HG02973 (cell line): ENCODE measurements around the gene CASP6.
A peak's percentile ranks its signal among the peaks of the same experiment; 100 is the strongest.

Source experiments
- ATAC-seq: cut with Tn5 transposase; IDR thresholded peaks from one replicate; pipeline ENCODE4 v1.9.1; 2021; ENCODE audit warnings: moderate library complexity; ENCODE audit not compliant: unreplicated experiment

The CASP6 gene

DNA sequence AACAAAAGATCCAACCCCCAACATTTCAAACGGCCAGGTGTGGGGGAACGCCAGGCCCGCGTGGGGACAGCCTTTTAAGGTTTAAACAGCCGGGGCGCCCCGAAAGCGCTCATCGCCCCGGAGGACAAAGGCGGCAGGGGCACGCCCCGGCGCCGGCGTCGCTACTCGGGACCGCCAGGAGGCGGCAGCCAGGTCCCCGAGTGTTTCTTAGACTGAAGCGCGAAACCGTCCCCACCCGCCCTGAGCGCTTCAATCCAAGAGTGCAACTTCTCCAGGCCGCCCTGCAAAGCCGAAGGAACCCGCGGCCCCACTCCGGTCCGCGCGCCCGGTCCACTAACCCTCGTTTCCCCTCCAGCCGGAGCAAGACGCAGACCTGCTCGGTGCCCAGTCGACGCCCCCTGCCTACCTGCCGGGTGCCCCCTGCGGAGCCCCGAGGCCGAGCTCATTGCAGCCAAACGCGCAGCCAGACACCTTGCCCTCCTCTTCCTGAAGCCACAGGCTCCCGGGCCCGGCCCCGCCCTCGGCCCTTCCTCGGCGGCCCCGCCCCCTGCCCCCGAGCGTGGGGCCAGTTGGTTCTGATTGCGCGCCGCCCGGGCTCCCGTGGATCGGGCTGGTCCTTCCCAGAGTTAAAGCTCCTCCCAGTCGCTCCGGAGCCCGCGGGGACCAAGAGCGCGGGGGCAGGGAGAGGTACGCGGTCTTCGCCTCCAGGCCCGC is at the start of gene CASP6:
CASP6 (minus strand) TSS at position 496 of the 714 bp plus-strand sequence; CDS start at position 446, 50 bp downstream.
- ATAC-seq = peak; percentile 79

DNA sequence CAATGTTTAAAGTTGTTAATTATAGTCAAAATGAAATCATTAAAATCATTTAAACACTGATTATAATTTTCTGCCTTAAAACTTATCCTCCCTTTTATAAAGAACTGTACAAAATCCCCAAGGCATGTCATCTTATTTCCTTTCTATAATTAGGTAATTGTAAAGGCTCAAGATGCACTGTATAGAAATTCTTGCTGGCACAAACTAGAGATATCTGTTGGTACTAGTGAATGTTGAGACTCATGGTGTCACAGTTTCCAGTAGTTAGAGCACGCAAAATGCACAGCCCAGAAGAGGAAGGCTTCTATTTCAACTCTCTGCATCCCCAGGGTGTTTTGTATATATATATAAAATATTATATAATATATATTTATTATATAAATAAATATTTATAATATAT is 49.3 kb upstream of the CASP6 start:
- ATAC-seq = no peak

DNA sequence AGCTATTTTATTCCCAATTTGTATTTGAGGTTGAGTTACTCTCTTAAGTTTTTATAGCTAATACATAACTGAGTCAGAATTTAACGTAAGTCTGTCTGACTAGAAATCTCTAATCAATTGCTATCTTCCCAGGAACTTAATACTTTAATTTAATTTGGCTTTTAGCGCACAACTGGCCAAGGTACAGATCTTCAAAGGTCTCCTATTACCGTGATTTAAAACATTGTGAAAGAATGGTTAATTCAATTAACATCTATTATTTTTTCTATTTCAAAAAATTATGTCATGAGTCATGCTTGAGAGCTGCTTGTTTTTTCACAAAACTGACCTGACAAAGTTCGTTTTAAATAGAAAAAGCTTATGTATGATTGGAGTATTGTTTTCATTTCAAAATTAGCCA is 48.6 kb upstream of the CASP6 start:
- ATAC-seq = no peak

DNA sequence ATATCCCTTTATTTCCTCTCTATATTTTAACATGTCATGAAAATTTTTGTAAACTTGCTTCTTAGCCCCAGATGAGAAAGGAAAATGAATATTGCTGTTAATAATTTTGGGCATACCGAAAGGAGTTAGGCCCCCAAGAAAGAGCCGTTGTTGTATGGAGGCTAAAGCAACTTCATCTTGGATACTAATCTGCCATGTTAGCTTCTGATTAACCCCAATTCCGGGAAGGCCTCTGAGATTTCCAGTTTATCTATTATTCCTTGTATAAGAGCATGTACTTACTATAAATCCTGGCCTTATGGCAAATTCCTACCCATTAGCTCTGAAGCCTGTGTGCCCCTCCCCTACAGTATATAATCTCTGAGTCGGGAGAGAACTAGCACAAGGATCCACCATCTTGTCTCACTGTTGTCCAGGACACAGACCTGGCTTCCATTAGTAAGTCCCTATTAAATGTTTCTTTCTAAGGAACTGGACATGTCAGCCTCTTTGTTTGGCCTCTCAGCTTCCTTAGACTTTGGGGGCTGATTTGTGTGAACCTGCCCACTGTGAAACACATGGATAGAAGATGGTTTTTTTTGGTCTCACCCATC is 47.5 kb upstream of the CASP6 start:
- ATAC-seq = no peak

DNA sequence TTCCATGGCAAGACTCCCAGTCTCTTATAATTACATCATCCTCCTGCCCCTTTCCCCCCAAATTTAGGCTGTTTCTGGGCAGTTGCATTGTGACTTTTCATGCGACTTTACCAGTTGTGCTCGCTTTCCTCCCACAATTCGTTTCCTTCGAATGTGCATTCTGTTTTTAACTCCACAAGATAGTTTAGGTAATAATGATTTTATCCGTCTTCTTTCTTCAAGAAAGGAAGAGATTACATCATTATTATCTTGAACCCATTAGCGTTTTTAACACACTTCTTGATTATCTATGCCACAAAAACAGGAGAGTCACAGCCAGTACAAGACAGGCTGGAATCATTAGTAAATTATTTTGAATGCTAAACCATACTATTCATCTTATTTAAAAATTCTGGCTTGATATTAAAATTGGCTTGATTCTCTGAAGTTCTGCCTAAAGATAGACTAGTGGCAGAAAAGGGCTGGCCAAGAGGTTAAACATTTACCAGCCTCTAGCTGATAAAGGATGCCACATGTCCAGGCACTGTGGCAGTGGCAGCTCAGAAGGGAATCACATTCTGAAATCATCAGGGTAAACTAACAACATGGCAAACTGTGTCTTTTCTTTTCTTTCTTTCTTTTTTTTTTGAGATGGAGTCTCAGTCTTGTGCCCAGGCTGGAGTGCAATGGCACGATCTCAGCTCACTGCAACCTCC is 46.3 kb upstream of the CASP6 start:
- ATAC-seq = no peak

DNA sequence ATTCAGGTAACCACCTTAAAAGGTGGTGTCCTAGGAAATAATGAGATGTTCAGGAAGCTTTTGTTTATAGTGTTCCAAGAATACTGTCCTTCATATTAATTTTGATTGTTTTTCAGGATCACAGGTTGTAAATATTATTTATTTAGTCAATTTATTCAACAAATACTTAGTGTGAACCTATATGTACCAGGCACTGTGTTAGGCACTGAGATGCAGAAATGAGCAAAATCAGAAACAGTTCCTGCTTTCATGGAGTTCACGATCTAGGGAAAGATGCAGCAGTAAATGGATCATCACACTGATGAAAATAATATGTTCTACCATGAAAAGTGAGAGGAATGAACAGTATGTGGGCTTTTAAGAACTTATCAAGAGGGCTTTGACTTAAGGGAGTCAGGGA is 44.9 kb upstream of the CASP6 start:
- ATAC-seq = no peak

DNA sequence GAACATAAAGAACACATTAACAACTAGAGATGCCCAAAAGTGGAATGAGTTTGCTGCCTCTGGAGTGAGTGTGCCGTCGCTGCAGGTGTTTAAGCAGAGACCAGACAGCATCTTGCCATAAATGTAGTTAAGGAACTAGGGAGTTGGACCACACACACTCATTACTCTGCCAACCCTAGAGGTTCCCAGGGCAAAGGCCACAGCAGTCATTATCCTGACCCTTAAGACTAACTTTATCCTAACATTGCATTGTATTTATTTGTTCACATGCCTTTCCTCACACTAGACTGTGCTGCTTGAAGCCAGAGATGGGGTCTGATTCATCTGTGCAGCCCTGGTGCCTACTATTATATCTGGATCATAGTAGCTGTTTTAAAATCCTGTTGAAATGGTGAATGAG is 43.5 kb upstream of the CASP6 start:
- no peak for ATAC-seq

DNA sequence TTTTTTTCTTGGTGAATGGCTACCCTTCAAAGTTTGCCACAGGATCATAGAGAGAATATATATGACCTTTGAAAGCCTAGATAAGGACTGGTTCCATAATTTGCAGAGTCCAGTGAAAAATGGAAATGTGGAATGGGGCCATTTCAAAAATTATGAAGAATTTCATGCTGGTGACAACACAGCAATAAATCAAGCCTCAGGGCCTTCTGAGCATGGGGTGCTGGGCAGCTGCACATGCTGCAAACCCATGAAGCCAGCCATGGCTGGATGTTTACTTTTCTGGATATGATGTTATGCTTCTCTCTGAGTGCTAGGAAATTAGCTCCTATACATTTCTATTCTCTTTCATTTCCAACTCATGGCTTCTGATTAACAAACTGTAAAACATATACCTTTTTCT is 42.6 kb upstream of the CASP6 start:
- ATAC-seq = no peak

DNA sequence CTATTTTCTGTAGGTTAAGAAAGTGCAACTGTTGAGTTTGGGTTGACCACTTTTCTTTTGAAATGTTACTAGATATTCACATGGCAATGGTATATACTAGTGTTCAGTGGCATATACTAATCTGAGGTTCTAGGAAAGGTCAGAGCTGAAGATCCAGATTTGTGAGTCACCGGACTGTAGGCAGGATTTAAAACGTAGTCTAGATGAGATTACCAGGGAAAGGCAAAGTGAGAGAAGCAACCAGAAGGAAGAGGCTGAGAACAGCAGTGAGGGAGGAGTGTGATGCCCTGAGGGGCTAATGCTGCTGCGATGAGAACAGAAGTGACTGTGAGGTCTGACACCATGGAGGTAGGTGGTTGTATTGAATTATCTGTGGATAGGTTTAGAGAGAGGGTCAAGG is 36.3 kb upstream of the CASP6 start:
- ATAC-seq = no peak

DNA sequence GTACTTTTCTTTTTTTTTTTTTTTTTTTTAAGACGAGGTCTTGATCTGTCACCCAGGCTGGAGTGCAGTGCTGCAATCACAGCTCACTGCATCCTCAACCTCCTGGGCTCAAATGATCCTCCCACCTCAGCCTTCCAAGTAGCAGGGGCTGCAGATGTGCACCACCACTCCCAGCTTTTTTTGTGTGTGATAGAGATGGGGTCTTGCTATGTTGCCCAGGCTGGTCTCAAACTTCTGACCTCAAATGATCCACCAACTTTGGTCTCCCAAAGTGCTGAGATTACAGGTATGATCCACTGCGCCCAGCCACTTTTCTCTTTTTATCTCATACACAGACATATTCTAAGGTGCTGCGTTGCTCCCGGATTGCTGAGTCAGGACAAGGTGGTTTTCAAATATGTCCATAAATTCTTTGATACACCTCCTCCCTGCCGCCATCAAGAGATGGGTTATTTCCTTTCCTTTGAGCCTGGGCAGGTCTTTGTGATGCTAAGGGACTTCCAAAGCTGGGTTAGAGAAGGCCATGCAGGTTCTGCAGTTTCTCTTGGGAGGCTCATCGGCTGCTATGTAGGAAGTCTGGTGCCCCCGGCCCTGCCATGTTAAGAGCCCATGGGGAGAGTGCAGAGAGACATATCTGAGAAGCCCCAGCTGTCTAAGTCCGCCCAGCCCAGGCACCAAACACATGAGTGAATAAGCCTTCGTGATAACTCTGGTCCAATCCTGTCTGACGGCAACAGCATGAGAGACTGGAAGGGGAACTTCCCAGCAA is 35.0 kb upstream of the CASP6 start:
- ATAC-seq = no peak

DNA sequence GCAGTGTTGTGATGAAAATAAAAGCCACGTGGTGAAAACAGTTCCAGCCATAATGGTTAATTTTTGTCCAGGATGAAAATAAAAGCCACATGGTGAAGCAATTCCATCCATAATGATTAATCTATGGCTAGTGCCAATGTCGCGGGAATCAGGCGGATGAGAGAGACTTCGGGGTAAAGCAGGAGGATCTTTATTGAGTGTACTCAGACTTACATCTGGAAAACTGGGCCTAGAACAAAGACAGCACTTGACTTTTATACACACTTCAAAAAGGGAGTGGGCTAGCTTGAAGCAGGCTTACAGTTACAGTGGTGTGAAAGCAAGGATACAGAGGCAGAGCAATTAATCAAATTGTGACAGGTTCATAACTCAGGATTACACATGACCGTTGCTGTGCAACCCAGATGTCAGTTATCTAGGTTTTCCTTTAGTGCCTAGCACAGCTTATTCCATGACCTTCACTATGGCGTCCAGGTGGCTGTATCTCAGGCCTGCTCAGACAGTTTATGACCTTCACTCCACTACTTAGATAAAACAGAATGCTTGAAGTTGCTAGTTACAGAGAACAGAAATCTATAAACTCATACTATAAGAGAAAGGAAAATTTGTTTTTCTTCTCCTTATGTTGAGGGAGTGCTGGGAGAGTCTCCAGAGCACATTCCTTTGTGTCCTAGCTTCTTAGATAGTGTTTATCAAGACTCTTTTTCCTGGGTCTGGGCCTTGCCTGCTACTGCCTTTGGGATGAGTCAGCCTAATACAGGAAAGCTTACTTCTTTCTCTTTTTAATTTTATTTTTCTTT is 32.5 kb upstream of the CASP6 start:
- no peak for ATAC-seq

DNA sequence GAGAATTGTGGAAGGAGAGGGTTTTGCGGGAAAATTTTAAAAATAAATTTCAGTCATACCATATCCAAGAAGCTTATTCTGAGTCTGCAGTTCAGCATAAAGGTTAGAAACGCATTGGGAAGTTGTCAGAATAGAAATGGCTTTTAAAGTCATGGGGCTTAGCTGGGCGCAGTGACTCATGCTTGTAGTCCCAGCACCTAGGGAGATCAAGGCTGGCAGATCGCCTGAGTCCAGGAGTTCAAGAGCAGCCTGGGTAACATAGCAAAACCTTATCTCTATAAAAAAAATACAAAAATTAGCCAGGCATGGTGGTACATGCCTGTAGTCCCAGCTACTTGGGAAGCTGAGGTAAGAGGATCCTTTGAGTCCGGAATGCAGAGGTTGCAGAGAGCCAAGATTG is 30.5 kb upstream of the CASP6 start:
- ATAC-seq = no peak

DNA sequence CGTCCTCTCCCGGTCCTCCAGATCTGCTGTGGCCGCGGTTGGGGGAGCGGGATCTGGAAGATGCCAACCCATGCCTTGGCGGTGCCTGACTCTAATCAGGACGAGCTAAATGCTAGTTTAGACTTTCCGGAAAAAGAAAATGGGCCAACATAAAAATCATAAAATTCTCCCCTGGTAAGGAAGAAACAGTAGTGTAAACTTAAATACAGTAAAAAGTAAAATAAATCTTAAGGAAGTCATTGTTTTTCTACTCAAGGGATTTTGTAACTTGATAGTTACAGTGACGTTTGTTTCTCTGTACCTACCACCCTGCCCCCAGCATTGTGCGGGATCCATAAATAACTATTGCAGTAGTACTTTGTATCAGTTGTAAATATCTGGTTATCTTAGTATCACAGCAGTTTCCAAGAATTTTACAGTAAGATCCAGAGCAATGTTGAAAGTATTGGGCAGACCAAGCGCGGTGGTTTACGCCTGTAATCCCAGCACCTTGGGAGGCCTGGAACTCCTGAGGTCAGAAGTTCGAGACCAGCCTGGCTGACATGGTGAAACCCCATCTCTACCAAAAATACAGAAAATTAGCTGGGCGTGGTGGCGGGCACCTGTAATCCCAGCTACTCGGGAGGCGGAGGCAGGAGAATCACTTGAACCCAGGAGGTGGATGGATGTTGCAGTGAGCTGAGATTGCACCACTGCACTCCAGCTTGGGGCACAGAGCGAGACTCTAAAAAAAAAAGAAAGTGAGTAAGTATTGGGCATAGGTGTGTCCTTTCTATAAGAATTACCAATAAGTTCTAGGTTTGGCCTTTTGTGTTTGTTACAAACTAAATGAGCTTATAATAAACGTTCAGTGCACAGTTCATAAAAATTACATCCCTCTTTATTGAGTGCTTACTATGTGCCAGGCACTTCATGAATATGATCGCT is 27.6 kb upstream of the CASP6 start:
- ATAC-seq = no peak

DNA sequence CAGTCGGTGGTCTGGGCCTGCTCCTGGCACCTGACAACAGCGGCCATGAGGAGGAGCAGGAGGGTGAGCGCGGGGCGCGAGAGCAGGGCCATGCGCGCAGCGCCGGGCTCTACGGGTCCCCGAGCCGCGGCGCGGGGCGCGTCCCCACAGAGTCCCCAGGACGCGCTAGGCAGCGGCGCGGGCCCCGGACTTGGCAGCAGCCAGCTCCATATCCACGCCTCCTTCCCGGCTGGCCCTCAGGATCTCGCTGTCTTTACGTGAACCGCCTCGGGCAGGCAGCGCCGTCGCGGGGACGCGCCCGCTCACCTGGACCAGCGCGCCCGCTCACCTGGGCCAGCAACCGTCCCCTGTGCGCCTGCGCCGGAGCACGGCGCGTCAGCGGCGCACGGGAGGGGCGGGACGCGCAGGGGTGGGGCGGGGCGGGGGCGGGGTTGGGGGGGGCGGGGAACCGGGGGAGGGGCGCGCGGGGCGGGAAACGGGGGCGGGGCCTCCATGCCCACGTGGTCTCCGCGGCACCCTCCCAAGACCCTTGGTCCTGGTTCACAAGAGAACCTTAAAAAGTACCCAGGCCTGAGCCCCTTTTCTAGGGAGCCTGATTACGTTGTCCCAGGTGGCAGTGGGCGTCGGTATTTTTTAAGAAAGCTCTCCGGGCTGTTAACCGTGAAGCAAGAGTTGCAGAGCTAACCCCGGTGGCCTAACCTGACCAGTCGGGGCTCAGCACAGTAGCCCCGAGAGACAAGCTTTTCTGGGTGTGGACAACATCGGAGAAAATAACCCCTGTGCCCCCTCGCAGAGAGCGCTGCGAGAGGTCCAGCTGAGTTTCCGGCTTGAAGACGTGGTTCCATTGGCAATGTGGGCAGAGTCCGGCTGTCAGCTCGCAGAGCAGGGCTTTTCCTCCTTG is 26.7 kb upstream of the CASP6 start, which contains the start of gene PLA2G12A:
PLA2G12A (minus strand) TSS at position 353 of the 901 bp plus-strand sequence; CDS start at position 92, 261 bp downstream.
- peak; percentile 76 for ATAC-seq

DNA sequence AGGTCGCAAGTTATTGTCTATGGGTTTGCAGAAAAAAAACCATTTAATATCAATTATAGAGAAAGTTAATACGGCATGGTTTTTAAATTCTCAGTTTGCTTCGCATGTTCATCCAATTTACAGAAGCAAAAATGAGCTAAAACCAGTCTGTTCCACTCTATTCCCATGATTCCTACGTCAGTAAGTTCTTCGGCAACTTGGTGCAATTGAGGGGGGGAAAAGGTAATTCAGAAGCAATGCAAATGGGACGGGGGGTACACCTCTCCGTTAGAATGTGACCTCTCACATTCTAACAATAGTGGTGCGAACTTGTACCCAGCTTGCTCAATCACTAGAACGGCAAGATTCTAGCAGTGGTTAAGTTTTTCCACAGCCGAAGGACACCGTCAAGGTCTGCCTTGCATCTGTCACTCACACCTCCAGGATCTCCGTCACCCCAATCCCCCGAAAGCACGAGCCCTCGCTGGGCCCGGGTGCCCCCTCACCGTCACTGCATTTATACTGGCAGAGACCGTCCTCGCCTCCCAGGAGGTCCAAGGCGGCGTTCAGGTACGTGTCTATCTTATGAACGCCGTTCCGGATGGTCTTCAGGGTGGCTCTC is 26.0 kb upstream of the CASP6 start:
- no peak for ATAC-seq

DNA sequence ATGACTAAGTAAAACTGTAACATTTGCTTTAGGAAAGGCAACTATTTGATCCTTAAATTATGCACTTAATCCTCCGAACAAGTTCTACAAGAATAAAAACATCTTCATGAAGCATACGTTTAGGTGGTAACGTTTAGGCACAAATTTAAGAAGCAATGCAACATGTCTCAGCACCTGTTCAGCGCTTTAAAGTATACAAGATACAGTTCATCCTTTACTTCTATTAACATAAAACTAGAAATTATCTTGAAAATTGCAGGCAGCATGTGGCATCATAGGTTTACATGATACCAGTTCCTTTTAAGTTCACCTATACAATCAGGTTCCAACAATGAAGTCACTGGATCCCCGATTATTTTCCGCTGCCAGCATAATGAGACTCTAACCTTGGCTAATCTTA is 25.1 kb upstream of the CASP6 start:
- ATAC-seq = no peak

DNA sequence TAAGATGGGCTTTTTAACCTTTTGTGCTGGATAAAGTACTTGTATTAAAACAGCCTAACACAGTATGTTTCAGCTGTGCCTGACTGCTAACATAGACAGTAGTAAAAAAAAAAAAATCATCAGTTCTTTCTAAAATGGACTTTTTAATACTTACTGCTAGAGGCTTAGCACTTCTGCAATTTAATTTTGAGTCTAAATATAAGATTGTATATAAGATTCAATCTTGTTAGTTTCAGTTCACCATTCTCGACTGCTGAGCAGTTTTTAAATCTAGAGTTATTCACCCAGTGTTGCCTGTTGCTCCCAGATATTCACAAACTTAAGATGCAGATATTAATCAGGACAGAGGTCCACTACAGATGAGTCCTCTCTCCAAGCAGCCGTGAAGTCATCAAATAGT is 19.9 kb upstream of the CASP6 start:
- no peak for ATAC-seq

DNA sequence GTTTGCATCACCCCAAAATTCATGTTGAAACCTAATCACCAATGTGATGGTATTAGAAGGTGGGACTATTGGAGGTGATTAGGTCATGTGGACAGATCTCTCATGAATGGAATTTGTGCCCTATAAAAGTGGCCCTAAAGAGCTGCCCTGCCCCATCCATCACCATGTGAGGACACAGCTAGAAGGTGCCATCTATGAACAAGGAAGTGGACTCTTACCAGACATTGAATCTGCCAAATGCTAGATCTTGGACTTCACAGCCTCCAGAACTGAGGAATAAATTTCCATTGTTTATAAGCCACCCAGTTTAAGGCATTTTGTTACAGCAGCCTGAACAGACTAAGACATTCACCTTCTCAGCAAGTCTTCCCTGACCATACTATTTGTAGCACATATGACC is 19.1 kb upstream of the CASP6 start:
- ATAC-seq = no peak
